ENCODE results near the gene USF1. TPM values are rescaled to one million over a fixed set of nuclear protein-coding genes. Genes with fewer than 3 reads are reported as not detected.
"Not testable (repeated sequence)": the region's sequence is repeated elsewhere in the genome, so short reads cannot be mapped to it uniquely, and the experiment has no call there.

USF1 gene
- total and polyA plus RNA-seq, 2 experiments from 2014 or later, result 11.9 to 85.1 TPM

- DNase-seq (ENCODE audit: low spot score), result no peak
- peaks cover 7% of the 10 kb centered on the region for H4K20me1 ChIP-seq (ENCODE audit: insufficient read depth, poor library complexity, severe bottlenecking)
- no peaks in the 10 kb centered on the region for H3K9me2 ChIP-seq (replicated peaks; ENCODE audit: insufficient read depth)
- H3K4me2 ChIP-seq, result peak overlapping the region; percentile 76
- no peaks in the 10 kb centered on the region for H3K27me3 ChIP-seq
- H3K4me1 ChIP-seq (ENCODE audit: insufficient read depth), result peaks cover 35% of the 10 kb centered on the region
- H3K79me2 ChIP-seq, result peaks cover 58% of the 10 kb centered on the region
- peak overlapping the region; percentile 99 for H3K27ac ChIP-seq
- WGBS (ENCODE audit: low lambda C conversion rate, missing lambda C conversion rate), result 76% methylated on average over 5 of the region's 5 CpGs
- no peak overlapping the region for H3K4me3 ChIP-seq
- H3K36me3 ChIP-seq (replicated peaks; ENCODE audit: insufficient read depth, low read depth), result no peaks in the 10 kb centered on the region
- no peak for TF ChIP-seq CTCF (IDR thresholded peaks at IDR 0.05; ENCODE audit: poor library complexity)
- TF ChIP-seq EZH2phosphoT487 (IDR thresholded peaks at IDR 0.05; ENCODE audit: low read depth, severe bottlenecking, unreplicated experiment), result no peak
- TF ChIP-seq EZH2 (IDR thresholded peaks at IDR 0.05; ENCODE audit: borderline replicate concordance), result no peak
- no peak overlapping the region for H2AFZ ChIP-seq
- no peaks in the 10 kb centered on the region for H3K9me3 ChIP-seq (ENCODE audit: low read depth)
Observed at GRCh38 chr1:161017756-161018630, 27.8 kb downstream of the USF1 start.

GRCh38 chr1:161017181-161017580 lies 28.6 kb downstream of the USF1 start:
- 34% methylated on average over 7 of the region's 7 CpGs for WGBS (ENCODE audit: low lambda C conversion rate, missing lambda C conversion rate)
- not testable (repeated sequence) for H4K20me1 ChIP-seq (ENCODE audit: insufficient read depth, poor library complexity, severe bottlenecking); DNase-seq (ENCODE audit: low spot score); H3K36me3 ChIP-seq (replicated peaks; ENCODE audit: insufficient read depth, low read depth); H2AFZ ChIP-seq; H3K27me3 ChIP-seq; H3K4me3 ChIP-seq; H3K9me3 ChIP-seq (ENCODE audit: low read depth); H3K9me2 ChIP-seq (replicated peaks; ENCODE audit: insufficient read depth)
- peak overlapping the region; percentile 76 for H3K4me2 ChIP-seq
- peaks cover 66% of the 10 kb centered on the region for H3K79me2 ChIP-seq
- H3K27ac ChIP-seq, result peak overlapping the region; percentile 99
- H3K4me1 ChIP-seq (ENCODE audit: insufficient read depth), result peaks cover 42% of the 10 kb centered on the region

GRCh38 chr1:161016683-161017082 lies 29.1 kb downstream of the USF1 start:
- peak; percentile 61 for DNase-seq (ENCODE audit: low spot score)
- WGBS (ENCODE audit: low lambda C conversion rate, missing lambda C conversion rate), result 52% methylated on average over 1 of the region's 1 CpG
- H3K9me2 ChIP-seq (replicated peaks; ENCODE audit: insufficient read depth); H3K4me3 ChIP-seq; H2AFZ ChIP-seq; H3K9me3 ChIP-seq (ENCODE audit: low read depth); H3K27me3 ChIP-seq; H3K36me3 ChIP-seq (replicated peaks; ENCODE audit: insufficient read depth, low read depth); H4K20me1 ChIP-seq (ENCODE audit: insufficient read depth, poor library complexity, severe bottlenecking): not testable (repeated sequence)
- Histone ChIP-seq H3K79me2 (peaks cover 71% of the 10 kb centered on the region), H3K27ac (peak overlapping the region; percentile 99), H3K4me2 (peak overlapping the region; percentile 6), H3K4me1 (ENCODE audit: insufficient read depth) (peaks cover 45% of the 10 kb centered on the region)

GRCh38 chr1:161013488-161014230 lies 32.1 kb downstream of the USF1 start:
- WGBS (ENCODE audit: low lambda C conversion rate, missing lambda C conversion rate), result 28% methylated on average over 12 of the region's 15 CpGs
- no peaks in the 10 kb centered on the region for H3K9me2 ChIP-seq (replicated peaks; ENCODE audit: insufficient read depth)
- no peaks in the 10 kb centered on the region for H3K27me3 ChIP-seq
- no peaks in the 10 kb centered on the region for H3K36me3 ChIP-seq (replicated peaks; ENCODE audit: insufficient read depth, low read depth)
- H4K20me1 ChIP-seq (ENCODE audit: insufficient read depth, poor library complexity, severe bottlenecking), result peaks cover 8% of the 10 kb centered on the region
- no peak overlapping the region for H2AFZ ChIP-seq
- TF ChIP-seq EZH2 (IDR thresholded peaks at IDR 0.05; ENCODE audit: borderline replicate concordance) (no peak), CTCF (IDR thresholded peaks at IDR 0.05; ENCODE audit: poor library complexity) (no peak), EZH2phosphoT487 (IDR thresholded peaks at IDR 0.05; ENCODE audit: low read depth, severe bottlenecking, unreplicated experiment) (no peak)
- H3K4me2 ChIP-seq, result peak overlapping the region; percentile 60
- no peaks in the 10 kb centered on the region for H3K9me3 ChIP-seq (ENCODE audit: low read depth)
- H3K27ac ChIP-seq, result peak overlapping the region; percentile 99
- H3K4me3 ChIP-seq, result no peak overlapping the region
- peaks cover 57% of the 10 kb centered on the region for H3K4me1 ChIP-seq (ENCODE audit: insufficient read depth)
- peak; percentile 94 for DNase-seq (ENCODE audit: low spot score)
- H3K79me2 ChIP-seq, result peaks cover 83% of the 10 kb centered on the region

Measured in hepatocyte (in vitro differentiated cells).